Measurements from ENCODE around the gene NCOA3. TPM values are rescaled to one million over a fixed set of nuclear protein-coding genes. Genes with fewer than 3 reads are reported as not detected.

NCOA3 gene
- total RNA-seq, 3 donors from 2014 or later: 22.8 to 28.8 (median 24.7) TPM

- Histone ChIP-seq H3K9me3 (no peaks in the 10 kb centered on the region), H3K36me3 (ENCODE audit: low read depth) (no peaks in the 10 kb centered on the region), H3K4me1 (ENCODE audit: low read depth) (no peaks in the 10 kb centered on the region), H3K4me3 (no peak overlapping the region)
- ATAC-seq (no peak), DNase-seq (no peak)
- intact Hi-C loops (cut with DNase I, micrococcal nuclease): no loop called here
- TF ChIP-seq, protein P1, sequence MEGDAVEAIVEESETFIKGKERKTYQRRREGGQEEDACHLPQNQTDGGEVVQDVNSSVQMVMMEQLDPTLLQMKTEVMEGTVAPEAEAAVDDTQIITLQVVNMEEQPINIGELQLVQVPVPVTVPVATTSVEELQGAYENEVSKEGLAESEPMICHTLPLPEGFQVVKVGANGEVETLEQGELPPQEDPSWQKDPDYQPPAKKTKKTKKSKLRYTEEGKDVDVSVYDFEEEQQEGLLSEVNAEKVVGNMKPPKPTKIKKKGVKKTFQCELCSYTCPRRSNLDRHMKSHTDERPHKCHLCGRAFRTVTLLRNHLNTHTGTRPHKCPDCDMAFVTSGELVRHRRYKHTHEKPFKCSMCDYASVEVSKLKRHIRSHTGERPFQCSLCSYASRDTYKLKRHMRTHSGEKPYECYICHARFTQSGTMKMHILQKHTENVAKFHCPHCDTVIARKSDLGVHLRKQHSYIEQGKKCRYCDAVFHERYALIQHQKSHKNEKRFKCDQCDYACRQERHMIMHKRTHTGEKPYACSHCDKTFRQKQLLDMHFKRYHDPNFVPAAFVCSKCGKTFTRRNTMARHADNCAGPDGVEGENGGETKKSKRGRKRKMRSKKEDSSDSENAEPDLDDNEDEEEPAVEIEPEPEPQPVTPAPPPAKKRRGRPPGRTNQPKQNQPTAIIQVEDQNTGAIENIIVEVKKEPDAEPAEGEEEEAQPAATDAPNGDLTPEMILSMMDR (IDR thresholded peaks at IDR 0.05): no peak
Measured at GRCh38 chr20:47706345-47706744, 204.7 kb downstream of the NCOA3 start.

Other genes with a start within 250 kb of the NCOA3 start
- gene ZMYND8, start 145.2 kb upstream of the NCOA3 start, total RNA-seq: 10 to 100 TPM; 62.1 to 64.9 (median 62.1) TPM

Data from mucosa of descending colon (tissue), 3 donors.